SK-N-SH (cell line): ENCODE data around the gene WT1. TPM values are rescaled to one million over a fixed set of nuclear protein-coding genes. Genes with fewer than 3 reads are reported as not detected.

Experiments used
- CTCF ChIA-PET: fragments of 300-600, 350-600 bp; formaldehyde crosslinking; extraction: SDS; loops from one replicate; lab custom pipeline; 2021; lab: Yijun Ruan, JAX
- POLR2A ChIA-PET: fragments of 350-600 bp; sonication (Branson Sonifier 250); formaldehyde crosslinking; extraction: SDS; loops from one replicate; lab custom pipeline; 2020; ENCODE audit warnings: antibody characterized with exemption, inconsistent platforms; lab: Yijun Ruan, JAX
- DNase-seq: peaks from one replicate; pipeline ENCODE4 v3.0.0; 2012
- H2AFZ ChIP-seq: fragments of 200-600 bp; sonication (generic); 2 replicates; pipeline ENCODE4 v1.8.1; 2016; ENCODE audit warnings: antibody characterized with exemption, mild to moderate bottlenecking, low read depth
- H3F3A ChIP-seq: fragments of 200-600 bp; sonication (generic); replicated peaks from 2 replicates; pipeline ENCODE3; 2016; ENCODE audit warnings: antibody characterized with exemption, mild to moderate bottlenecking; ENCODE audit not compliant: insufficient read depth
- H3K27ac ChIP-seq, 2 experiments: fragments of 200-500 bp in 1 of 2; fragments of 200-600 bp in 1 of 2; sonication (Bioruptor generic) in 1 of 2; sonication (generic), shearing (Covaris generic) in 1 of 2; 2 replicates each; pipeline versions ENCODE4 v1.5.1 to v1.6.1; 2014 to 2016; ENCODE audit warnings: low read depth in 2 of 2, inconsistent platforms in 1 of 2, low read length in 1 of 2, mild to moderate bottlenecking in 1 of 2, mixed read lengths in 1 of 2
- H3K27me3 ChIP-seq: fragments of 200-600 bp; sonication (generic), shearing (Covaris generic); 2 replicates; pipeline ENCODE4 v1.6.1; 2016; ENCODE audit warnings: mixed run types; ENCODE audit not compliant: insufficient read depth
- H3K36me3 ChIP-seq, 2 experiments: fragments of 200-500 bp in 1 of 2; fragments of 200-600 bp in 1 of 2; sonication (Bioruptor generic) in 1 of 2; sonication (generic) in 1 of 2; replicated peaks in 1 of 2; 2 replicates each; pipeline versions ENCODE3 to v1.5.1; 2014 to 2016; ENCODE audit warnings: low read length in 1 of 2, mild to moderate bottlenecking in 1 of 2; ENCODE audit not compliant: insufficient read depth in 2 of 2, control insufficient read depth in 1 of 2
- H3K4me1 ChIP-seq, 2 experiments: fragments of 200-500 bp in 1 of 2; fragments of 200-600 bp in 1 of 2; sonication (Bioruptor generic) in 1 of 2; sonication (generic), shearing (Covaris generic) in 1 of 2; 2 replicates each; pipeline versions ENCODE4 v1.5.1 to v1.6.1; 2014 to 2016; ENCODE audit warnings: low read depth in 1 of 2, low read length in 1 of 2, mixed run types in 1 of 2; ENCODE audit not compliant: insufficient read depth in 2 of 2, control insufficient read depth in 1 of 2
- H3K4me2 ChIP-seq: fragments of 200-600 bp; sonication (generic), shearing (Covaris generic); 2 replicates; pipeline ENCODE4 v1.6.1; 2017; ENCODE audit warnings: mixed run types
- H3K4me3 ChIP-seq, 2 experiments: fragments of 200-500 bp in 1 of 2; fragments of 200-600 bp in 1 of 2; sonication (Bioruptor generic) in 1 of 2; sonication (generic), shearing (Covaris generic) in 1 of 2; 2 replicates each; pipeline versions ENCODE4 v1.5.1 to v1.8.1; 2014 to 2016; ENCODE audit warnings: low read depth in 2 of 2, inconsistent platforms in 1 of 2, low read length in 1 of 2, mild to moderate bottlenecking in 1 of 2, mixed read lengths in 1 of 2, moderate library complexity in 1 of 2
- H3K79me2 ChIP-seq: fragments of 200-600 bp; sonication (generic); 2 replicates; pipeline ENCODE4 v1.8.1; 2017; ENCODE audit warnings: mild to moderate bottlenecking; ENCODE audit not compliant: insufficient read depth
- H3K9ac ChIP-seq: fragments of 200-600 bp; sonication (generic); 2 replicates; pipeline ENCODE4 v1.6.1; 2017; ENCODE audit warnings: mixed run types
- H3K9me2 ChIP-seq: fragments of 200-600 bp; sonication (generic); 2 replicates; pipeline ENCODE4 v1.6.1; 2017; ENCODE audit warnings: mixed run types
- H3K9me3 ChIP-seq: fragments of 200-600 bp; sonication (generic); 2 replicates; pipeline ENCODE4 v1.6.1; 2017; ENCODE audit warnings: mixed run types, mild to moderate bottlenecking, moderate library complexity
- H4K20me1 ChIP-seq: fragments of 200-600 bp; sonication (generic); 2 replicates; pipeline ENCODE4 v1.6.1; 2017; ENCODE audit warnings: mild to moderate bottlenecking, mixed run types; ENCODE audit not compliant: insufficient read depth
- ELF1 ChIP-seq: IDR thresholded peaks from 2 replicates; pipeline ENCODE4 v1.4.0; 2012
- EP300 ChIP-seq, 2 experiments: IDR thresholded peaks; 2 replicates each; pipeline versions ENCODE4 v1.4.0 to v1.6.1; 2012; ENCODE audit warnings: borderline replicate concordance in 1 of 2, low read depth in 1 of 2, low read length in 1 of 2
- FOSL2 ChIP-seq: IDR thresholded peaks from 2 replicates; pipeline ENCODE4 v1.4.0; 2012; ENCODE audit warnings: low read depth, mild to moderate bottlenecking, moderate library complexity, borderline replicate concordance
- FOXM1 ChIP-seq: IDR thresholded peaks from 2 replicates; pipeline ENCODE4 v1.4.0; 2012; ENCODE audit warnings: low read depth, mild to moderate bottlenecking
- GABPA ChIP-seq: IDR thresholded peaks from 2 replicates; pipeline ENCODE4 v1.4.0; 2012; ENCODE audit warnings: low read depth, mild to moderate bottlenecking
- MXI1 ChIP-seq: IDR thresholded peaks from 2 replicates; pipeline ENCODE4 v1.6.1; 2012; ENCODE audit warnings: mild to moderate bottlenecking, low read depth, low read length, improper control_type of control experiment
- NFIC ChIP-seq: IDR thresholded peaks from 2 replicates; pipeline ENCODE4 v1.4.0; 2012; ENCODE audit warnings: borderline replicate concordance
- NRF1 ChIP-seq: IDR thresholded peaks from 2 replicates; pipeline ENCODE4 v1.6.1; 2012; ENCODE audit warnings: low read depth, mild to moderate bottlenecking, low read length
- POLR2AphosphoS5 ChIP-seq: IDR thresholded peaks from 2 replicates; pipeline ENCODE4 v1.6.1; 2012; ENCODE audit warnings: low read depth, low read length
- RCOR1 ChIP-seq: fragments of 150-350 bp; IDR thresholded peaks from 2 replicates; pipeline ENCODE4 v1.6.1; 2017; ENCODE audit warnings: antibody characterized with exemption, low read length
- REST ChIP-seq: IDR thresholded peaks from 2 replicates; pipeline ENCODE4 v1.6.1; 2012; ENCODE audit warnings: mild to moderate bottlenecking, low read depth, low read length, moderate library complexity
- RFX5 ChIP-seq: IDR thresholded peaks from 2 replicates; pipeline ENCODE4 v1.6.1; 2012; ENCODE audit warnings: mild to moderate bottlenecking, improper control_type of control experiment, low read length
- SIN3A ChIP-seq: IDR thresholded peaks from 2 replicates; pipeline ENCODE4 v1.6.1; 2012; ENCODE audit warnings: low read depth, mild to moderate bottlenecking, low read length, moderate library complexity, borderline replicate concordance
- SMC3 ChIP-seq: IDR thresholded peaks from 2 replicates; pipeline ENCODE4 v1.6.1; 2012; ENCODE audit warnings: low read depth, low read length, improper control_type of control experiment
- TCF12 ChIP-seq: IDR thresholded peaks from 2 replicates; pipeline ENCODE4 v1.4.0; 2012
- TEAD4 ChIP-seq: IDR thresholded peaks from 2 replicates; pipeline ENCODE4 v1.4.0; 2012; ENCODE audit warnings: mild to moderate bottlenecking, borderline replicate concordance; ENCODE audit not compliant: insufficient read depth
- USF2 ChIP-seq: fragments of 150-350 bp; IDR thresholded peaks from 2 replicates; pipeline ENCODE4 v1.6.1; 2017; ENCODE audit warnings: antibody characterized with exemption, low read length, low read depth, borderline replicate concordance
- YY1 ChIP-seq: IDR thresholded peaks from 2 replicates; pipeline ENCODE4 v1.4.0; 2012; ENCODE audit warnings: low read depth, mild to moderate bottlenecking
- WGBS: methylation state at CpG from one replicate; pipeline ENCODE4 v1.1.6; 2017; ENCODE audit warnings: low lambda C conversion rate; 5-methylcytosine and 5-hydroxymethylcytosine counted together
- polyA plus RNA-seq, 3 experiments: library from polyadenylated mRNA; depleted of rRNA; stranded (reverse); fragments of >200 nt; gene quantifications; 2 replicates each; pipeline ENCODE4 v1.2.3, GENCODE V29; 2012
- TF ChIP-seq, protein P1 (sequence below): IDR thresholded peaks from 2 replicates; pipeline ENCODE4 v1.4.0; 2012; ENCODE audit warnings: low read depth
- TF ChIP-seq, protein P2 (sequence below): IDR thresholded peaks from 2 replicates; pipeline ENCODE4 v1.4.0; 2012; ENCODE audit warnings: low read depth, borderline replicate concordance

Gene WT1
- polyA plus RNA-seq, 1 of the 3 experiments (the other 2 are of a cell fraction) = 0.49 TPM

- 0% methylated on average over 1 of the region's 1 CpG for WGBS
Observed at GRCh38 chr11:32375826-32376225, 59.5 kb downstream of the WT1 start.

More at GRCh38 chr11:32375826-32376225, 59.5 kb downstream of the WT1 start:
- no peak overlapping the region for H3K4me3 ChIP-seq
- no peaks in the 10 kb centered on the region for H4K20me1 ChIP-seq
- no peaks in the 10 kb centered on the region for H3K9me3 ChIP-seq
- no peak for DNase-seq
- no peak overlapping the region for H3K9ac ChIP-seq
- no peaks in the 10 kb centered on the region for H3K79me2 ChIP-seq
- ChIA-PET POLR2A (no interaction called here), CTCF (interaction anchor here (0.9 kb wide), 1 partner anchor 52 kb away, joined by 3 read pairs; no protein-coding TSS in a partner anchor)
- no peak overlapping the region for H2AFZ ChIP-seq
- no peak overlapping the region for H3K27ac ChIP-seq
- no peaks in the 10 kb centered on the region for H3K4me1 ChIP-seq
- no peaks in the 10 kb centered on the region for H3K36me3 ChIP-seq
- TF ChIP-seq TEAD4 (no peak), REST (no peak), FOXM1 (no peak), NRF1 (no peak), GABPA (no peak), TCF12 (no peak), USF2 (no peak), SMC3 (no peak), YY1 (no peak), RCOR1 (no peak), FOSL2 (no peak), NFIC (no peak), EP300 (IDR thresholded peaks at IDR 0.05; ENCODE audit: borderline replicate concordance in 1 of 2, low read depth in 1 of 2, low read length in 1 of 2) (no peak), RFX5 (no peak), MXI1 (no peak), POLR2AphosphoS5 (no peak), SIN3A (no peak), ELF1 (no peak)
- TF ChIP-seq, protein P1, sequence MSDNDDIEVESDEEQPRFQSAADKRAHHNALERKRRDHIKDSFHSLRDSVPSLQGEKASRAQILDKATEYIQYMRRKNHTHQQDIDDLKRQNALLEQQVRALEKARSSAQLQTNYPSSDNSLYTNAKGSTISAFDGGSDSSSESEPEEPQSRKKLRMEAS = no peak
- TF ChIP-seq, protein P2, sequence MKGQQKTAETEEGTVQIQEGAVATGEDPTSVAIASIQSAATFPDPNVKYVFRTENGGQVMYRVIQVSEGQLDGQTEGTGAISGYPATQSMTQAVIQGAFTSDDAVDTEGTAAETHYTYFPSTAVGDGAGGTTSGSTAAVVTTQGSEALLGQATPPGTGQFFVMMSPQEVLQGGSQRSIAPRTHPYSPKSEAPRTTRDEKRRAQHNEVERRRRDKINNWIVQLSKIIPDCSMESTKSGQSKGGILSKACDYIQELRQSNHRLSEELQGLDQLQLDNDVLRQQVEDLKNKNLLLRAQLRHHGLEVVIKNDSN = no peak
- H3K9me2 ChIP-seq = no peaks in the 10 kb centered on the region
- peaks cover 11% of the 10 kb centered on the region for H3K27me3 ChIP-seq
- H3F3A ChIP-seq = no peaks in the 10 kb centered on the region
- no peak overlapping the region for H3K4me2 ChIP-seq
